Measurements from ENCODE around the gene SUGCT. TPM values are rescaled to one million over a fixed set of nuclear protein-coding genes. Genes with fewer than 3 reads are reported as not detected.

Gene SUGCT
- polyA plus RNA-seq, 1 of the 3 experiments (the other 2 are of a cell fraction) = 53.7 TPM

DNA sequence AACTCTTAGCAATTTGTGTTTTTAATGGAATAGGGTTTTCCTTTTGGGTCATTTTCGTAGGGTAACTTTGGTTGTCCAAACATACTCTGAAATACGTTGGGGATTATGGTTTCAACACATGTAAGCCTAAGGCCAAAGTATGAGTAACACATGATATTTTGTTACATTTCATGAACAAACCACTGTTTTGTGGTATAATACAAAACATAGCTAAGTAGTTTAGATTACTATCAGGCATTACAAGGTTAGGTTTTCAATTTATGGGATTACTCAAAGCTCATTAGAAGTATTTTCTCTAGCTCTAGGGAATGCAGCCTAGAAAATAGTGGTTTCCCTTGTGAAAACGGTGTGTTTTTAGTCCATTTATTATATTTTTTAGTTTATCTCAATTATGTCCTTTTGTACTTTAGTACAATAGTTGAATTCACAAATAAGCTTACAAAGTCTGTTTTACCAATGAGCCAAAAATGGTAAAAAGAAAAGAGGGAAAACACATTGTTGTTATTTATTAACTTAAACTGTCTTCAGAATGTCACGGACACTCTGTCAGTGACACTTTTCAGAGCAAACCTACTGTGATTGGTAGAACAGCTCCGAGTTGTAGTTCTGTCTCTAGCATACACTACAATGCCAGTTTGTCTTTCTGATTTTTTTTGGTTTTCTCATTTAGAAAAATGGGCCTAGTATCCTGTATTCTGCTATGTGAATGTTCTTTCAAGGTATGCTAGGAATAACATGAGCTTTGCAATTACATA, 473.7 kb downstream of the SUGCT start:
- H3K4me2 ChIP-seq = no peak overlapping the region
- DNase-seq = peak; percentile 57
- TF ChIP-seq POLR2AphosphoS5 (IDR thresholded peaks at IDR 0.05; ENCODE audit: low read depth, low read length) (peak; percentile 37; the same call in 1 of the 2 replicates), FOXJ3 (CRISPR knock-in tag; IDR thresholded peaks at IDR 0.05) (no peak), EP300 (IDR thresholded peaks at IDR 0.05; ENCODE audit: borderline replicate concordance in 1 of 2, low read depth in 1 of 2, low read length in 1 of 2) (peak in 1 of 2 experiments; percentile 93; a peak in 2 of 4 replicates), RAD21 (IDR thresholded peaks at IDR 0.05; ENCODE audit: low read length) (peak; percentile 33; the same call in 1 of the 2 replicates), RCOR1 (IDR thresholded peaks at IDR 0.05; ENCODE audit: low read length) (peak; percentile 83; the same call in 1 of the 2 replicates), YY1 (IDR thresholded peaks at IDR 0.05; ENCODE audit: low read depth) (no peak), CHD2 (IDR thresholded peaks at IDR 0.05; ENCODE audit: low read length, partially characterized antibody) (peak; percentile 58), SMC3 (IDR thresholded peaks at IDR 0.05; ENCODE audit: low read depth, low read length) (no peak), SIN3A (IDR thresholded peaks at IDR 0.05; ENCODE audit: borderline replicate concordance, low read depth, low read length) (no peak), MXI1 (IDR thresholded peaks at IDR 0.05; ENCODE audit: low read depth, low read length) (no peak), GATA2 (CRISPR knock-in tag; IDR thresholded peaks at IDR 0.05) (peak; percentile 80), GABPA (IDR thresholded peaks at IDR 0.05; ENCODE audit: low read depth) (no peak), NRF1 (IDR thresholded peaks at IDR 0.05; ENCODE audit: low read depth, low read length) (no peak), USF2 (IDR thresholded peaks at IDR 0.05; ENCODE audit: borderline replicate concordance, low read depth, low read length) (no peak), NFIC (IDR thresholded peaks at IDR 0.05; ENCODE audit: borderline replicate concordance) (no peak), JUND (IDR thresholded peaks at IDR 0.05) (no peak), MEF2A (IDR thresholded peaks at IDR 0.05; ENCODE audit: borderline replicate concordance, low read depth) (no peak), EZH2phosphoT487 (IDR thresholded peaks at IDR 0.05; ENCODE audit: borderline replicate concordance, low read depth) (no peak), ZBTB33 (IDR thresholded peaks at IDR 0.05; ENCODE audit: borderline replicate concordance, low read depth) (no peak), RXRA (IDR thresholded peaks at IDR 0.05; ENCODE audit: borderline replicate concordance, low read depth) (no peak), TCF12 (IDR thresholded peaks at IDR 0.05) (peak; percentile 43; the same call in 1 of the 2 replicates), ELF1 (IDR thresholded peaks at IDR 0.05) (no peak), TEAD4 (IDR thresholded peaks at IDR 0.05; ENCODE audit: borderline replicate concordance, insufficient read depth) (peak; percentile 18; the same call in 1 of the 2 replicates), RFX5 (IDR thresholded peaks at IDR 0.05; ENCODE audit: low read length) (no peak)
- TF ChIP-seq, protein P1, sequence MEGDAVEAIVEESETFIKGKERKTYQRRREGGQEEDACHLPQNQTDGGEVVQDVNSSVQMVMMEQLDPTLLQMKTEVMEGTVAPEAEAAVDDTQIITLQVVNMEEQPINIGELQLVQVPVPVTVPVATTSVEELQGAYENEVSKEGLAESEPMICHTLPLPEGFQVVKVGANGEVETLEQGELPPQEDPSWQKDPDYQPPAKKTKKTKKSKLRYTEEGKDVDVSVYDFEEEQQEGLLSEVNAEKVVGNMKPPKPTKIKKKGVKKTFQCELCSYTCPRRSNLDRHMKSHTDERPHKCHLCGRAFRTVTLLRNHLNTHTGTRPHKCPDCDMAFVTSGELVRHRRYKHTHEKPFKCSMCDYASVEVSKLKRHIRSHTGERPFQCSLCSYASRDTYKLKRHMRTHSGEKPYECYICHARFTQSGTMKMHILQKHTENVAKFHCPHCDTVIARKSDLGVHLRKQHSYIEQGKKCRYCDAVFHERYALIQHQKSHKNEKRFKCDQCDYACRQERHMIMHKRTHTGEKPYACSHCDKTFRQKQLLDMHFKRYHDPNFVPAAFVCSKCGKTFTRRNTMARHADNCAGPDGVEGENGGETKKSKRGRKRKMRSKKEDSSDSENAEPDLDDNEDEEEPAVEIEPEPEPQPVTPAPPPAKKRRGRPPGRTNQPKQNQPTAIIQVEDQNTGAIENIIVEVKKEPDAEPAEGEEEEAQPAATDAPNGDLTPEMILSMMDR (IDR thresholded peaks at IDR 0.05) = no peak
- TF ChIP-seq, protein P2, sequence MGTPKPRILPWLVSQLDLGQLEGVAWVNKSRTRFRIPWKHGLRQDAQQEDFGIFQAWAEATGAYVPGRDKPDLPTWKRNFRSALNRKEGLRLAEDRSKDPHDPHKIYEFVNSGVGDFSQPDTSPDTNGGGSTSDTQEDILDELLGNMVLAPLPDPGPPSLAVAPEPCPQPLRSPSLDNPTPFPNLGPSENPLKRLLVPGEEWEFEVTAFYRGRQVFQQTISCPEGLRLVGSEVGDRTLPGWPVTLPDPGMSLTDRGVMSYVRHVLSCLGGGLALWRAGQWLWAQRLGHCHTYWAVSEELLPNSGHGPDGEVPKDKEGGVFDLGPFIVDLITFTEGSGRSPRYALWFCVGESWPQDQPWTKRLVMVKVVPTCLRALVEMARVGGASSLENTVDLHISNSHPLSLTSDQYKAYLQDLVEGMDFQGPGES (IDR thresholded peaks at IDR 0.05; ENCODE audit: low read depth, low read length) = no peak
- TF ChIP-seq, protein P3, sequence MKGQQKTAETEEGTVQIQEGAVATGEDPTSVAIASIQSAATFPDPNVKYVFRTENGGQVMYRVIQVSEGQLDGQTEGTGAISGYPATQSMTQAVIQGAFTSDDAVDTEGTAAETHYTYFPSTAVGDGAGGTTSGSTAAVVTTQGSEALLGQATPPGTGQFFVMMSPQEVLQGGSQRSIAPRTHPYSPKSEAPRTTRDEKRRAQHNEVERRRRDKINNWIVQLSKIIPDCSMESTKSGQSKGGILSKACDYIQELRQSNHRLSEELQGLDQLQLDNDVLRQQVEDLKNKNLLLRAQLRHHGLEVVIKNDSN (IDR thresholded peaks at IDR 0.05; ENCODE audit: borderline replicate concordance, low read depth) = no peak

More for the DNA sequence above, 473.7 kb downstream of the SUGCT start:
- Histone ChIP-seq H4K20me1 (ENCODE audit: insufficient read depth) (no peaks in the 10 kb centered on the region), H3K36me3 (replicated peaks in 1 of 2; ENCODE audit: control insufficient read depth in 1 of 2, insufficient read depth in 2 of 2, low read length in 1 of 2) (peaks cover 0 to 33% of the 10 kb centered on the region in 2 experiments), H3K4me1 (ENCODE audit: control insufficient read depth in 1 of 2, insufficient read depth in 2 of 2, low read depth in 1 of 2, low read length in 1 of 2) (peaks cover 0 to 10% of the 10 kb centered on the region in 2 experiments; a peak in 2 of 4 replicates), H3K27me3 (ENCODE audit: insufficient read depth) (no peaks in the 10 kb centered on the region), H2AFZ (ENCODE audit: low read depth) (no peak overlapping the region), H3K79me2 (ENCODE audit: insufficient read depth) (peaks cover 52% of the 10 kb centered on the region; the same call in 1 of the 2 replicates), H3K9me2 (no peaks in the 10 kb centered on the region), H3K9me3 (no peaks in the 10 kb centered on the region), H3K4me3 (ENCODE audit: low read depth in 2 of 2, low read length in 1 of 2) (no peak overlapping the region), H3F3A (replicated peaks; ENCODE audit: insufficient read depth) (no peaks in the 10 kb centered on the region), H3K9ac (no peak overlapping the region), H3K27ac (ENCODE audit: low read depth in 2 of 2, low read length in 1 of 2) (peak overlapping the region; percentile 33 to 41; a peak in 3 of 4 replicates)
- 64% methylated on average over 5 of the region's 5 CpGs for WGBS (ENCODE audit: low lambda C conversion rate)
- CTCF ChIA-PET = interaction anchor here (0.7 to 5.8 kb wide), 14 partner anchors 9 to 1104 kb away, joined by 3 to 43 read pairs (median 5); partner anchors contain the start of genes MPLKIP and SUGCT
- POLR2A ChIA-PET = no interaction called here

Measured in SK-N-SH (cell line).